GM12875 (cell line): Measurements from ENCODE around the gene GPX7.

Source experiments
- H3K4me3 ChIP-seq: one replicate; pipeline ENCODE4 v1.5.1; 2011; ENCODE audit warnings: low read depth, low read length, control low read depth
- TF ChIP-seq, protein P1 (sequence below): IDR thresholded peaks from 2 replicates; pipeline ENCODE4 v1.5.1; 2011; ENCODE audit warnings: low read depth, mild to moderate bottlenecking, control low read depth, inconsistent platforms, low read length, moderate library complexity, borderline replicate concordance; ENCODE audit not compliant: insufficient read depth

GPX7 gene

DNA sequence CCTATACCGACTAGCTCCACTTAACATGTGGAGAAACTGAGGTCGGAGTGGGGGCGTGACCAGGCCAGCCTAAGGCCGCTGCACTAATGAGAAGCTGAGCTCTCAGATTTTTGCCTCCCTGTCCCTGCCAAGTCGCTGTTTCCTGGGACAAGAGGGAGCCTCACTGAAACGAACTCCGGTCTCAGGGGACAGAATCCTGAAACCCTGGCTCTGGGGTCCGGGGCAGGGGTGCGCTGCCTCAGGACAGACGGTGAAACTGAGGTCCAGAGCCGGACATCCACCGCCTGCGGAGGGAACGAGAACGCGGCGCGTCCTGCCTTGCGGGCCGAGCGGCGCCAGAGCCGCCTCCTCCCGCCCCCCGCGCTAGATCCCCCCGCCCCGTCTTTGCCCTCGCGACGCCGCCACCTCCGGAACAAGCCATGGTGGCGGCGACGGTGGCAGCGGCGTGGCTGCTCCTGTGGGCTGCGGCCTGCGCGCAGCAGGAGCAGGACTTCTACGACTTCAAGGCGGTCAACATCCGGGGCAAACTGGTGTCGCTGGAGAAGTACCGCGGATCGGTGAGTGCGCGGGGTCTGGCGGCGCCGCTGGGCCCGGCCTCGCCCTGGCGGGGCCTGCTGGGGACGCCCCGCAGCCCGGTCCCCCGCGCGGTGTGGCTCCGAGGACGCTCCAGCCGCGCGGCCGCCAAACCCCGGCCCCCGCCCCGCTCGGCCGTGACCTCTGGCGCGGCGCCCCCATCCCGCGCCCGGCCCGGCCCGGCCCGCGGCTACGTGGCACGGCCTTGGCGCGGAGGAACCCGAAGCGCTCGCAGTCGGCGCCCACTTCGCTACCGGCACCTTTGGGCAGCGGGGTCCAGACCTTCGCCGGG lies at the start of gene GPX7:
TSS of gene GPX7 (plus strand) at position 381 of the 865 bp plus-strand sequence. CDS start at position 420, 39 bp downstream.
- TF ChIP-seq, protein P1, sequence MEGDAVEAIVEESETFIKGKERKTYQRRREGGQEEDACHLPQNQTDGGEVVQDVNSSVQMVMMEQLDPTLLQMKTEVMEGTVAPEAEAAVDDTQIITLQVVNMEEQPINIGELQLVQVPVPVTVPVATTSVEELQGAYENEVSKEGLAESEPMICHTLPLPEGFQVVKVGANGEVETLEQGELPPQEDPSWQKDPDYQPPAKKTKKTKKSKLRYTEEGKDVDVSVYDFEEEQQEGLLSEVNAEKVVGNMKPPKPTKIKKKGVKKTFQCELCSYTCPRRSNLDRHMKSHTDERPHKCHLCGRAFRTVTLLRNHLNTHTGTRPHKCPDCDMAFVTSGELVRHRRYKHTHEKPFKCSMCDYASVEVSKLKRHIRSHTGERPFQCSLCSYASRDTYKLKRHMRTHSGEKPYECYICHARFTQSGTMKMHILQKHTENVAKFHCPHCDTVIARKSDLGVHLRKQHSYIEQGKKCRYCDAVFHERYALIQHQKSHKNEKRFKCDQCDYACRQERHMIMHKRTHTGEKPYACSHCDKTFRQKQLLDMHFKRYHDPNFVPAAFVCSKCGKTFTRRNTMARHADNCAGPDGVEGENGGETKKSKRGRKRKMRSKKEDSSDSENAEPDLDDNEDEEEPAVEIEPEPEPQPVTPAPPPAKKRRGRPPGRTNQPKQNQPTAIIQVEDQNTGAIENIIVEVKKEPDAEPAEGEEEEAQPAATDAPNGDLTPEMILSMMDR = no peak
- H3K4me3 ChIP-seq = peak within 1 kb of the TSS; percentile 54

DNA sequence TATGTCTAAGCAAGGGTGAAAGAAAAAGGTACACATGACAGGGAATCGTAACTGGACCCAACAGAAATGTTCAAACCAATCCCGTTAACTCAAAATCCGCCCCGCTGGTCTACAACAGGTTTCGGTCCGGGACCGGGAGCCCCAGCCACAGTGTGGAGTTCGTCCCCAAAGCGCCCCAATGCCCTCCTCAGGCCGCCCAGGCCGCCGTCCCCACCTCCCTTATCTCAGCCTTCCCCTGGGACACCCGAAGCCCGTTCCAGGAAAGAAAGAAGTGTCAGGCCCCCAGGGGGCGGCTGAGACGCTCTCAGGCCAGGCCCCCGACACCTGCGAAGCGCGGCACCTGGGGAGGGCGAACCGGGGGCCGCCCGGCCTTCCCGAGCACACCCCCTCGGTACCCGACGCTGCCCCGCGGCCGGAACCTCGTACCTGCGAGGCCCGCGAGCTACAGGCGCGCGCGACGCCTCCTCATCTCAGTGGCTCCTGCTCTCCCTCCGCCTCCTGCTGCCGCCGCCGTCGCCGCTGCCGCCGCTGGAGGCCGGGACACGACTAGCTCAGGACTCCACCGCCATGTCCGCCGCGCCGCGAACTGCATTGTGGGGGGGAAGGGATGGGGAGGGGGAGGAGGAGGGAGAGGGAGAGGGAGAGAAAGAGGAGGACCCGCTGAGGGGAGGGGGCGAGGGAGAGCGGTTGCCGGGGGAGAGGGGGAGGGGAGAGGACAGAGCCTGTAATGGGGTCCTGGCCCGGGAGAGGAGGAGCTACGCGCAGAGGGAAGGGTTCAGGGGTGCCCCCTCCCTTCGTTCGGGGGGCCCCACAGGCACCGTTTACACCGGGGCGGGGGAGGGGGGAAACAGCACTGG lies 49.4 kb upstream of the GPX7 start, which contains the start of gene TUT4:
TSS of gene TUT4 (minus strand) at position 588 of the 857 bp plus-strand sequence. CDS start 26,812 bp downstream, outside the sequence.
- TF ChIP-seq, protein P1 = 0 out of 2 replicates have a peak, but pooled peaks have one; percentile 22
- H3K4me3 ChIP-seq = peak within 1 kb of the TSS; percentile 92

DNA sequence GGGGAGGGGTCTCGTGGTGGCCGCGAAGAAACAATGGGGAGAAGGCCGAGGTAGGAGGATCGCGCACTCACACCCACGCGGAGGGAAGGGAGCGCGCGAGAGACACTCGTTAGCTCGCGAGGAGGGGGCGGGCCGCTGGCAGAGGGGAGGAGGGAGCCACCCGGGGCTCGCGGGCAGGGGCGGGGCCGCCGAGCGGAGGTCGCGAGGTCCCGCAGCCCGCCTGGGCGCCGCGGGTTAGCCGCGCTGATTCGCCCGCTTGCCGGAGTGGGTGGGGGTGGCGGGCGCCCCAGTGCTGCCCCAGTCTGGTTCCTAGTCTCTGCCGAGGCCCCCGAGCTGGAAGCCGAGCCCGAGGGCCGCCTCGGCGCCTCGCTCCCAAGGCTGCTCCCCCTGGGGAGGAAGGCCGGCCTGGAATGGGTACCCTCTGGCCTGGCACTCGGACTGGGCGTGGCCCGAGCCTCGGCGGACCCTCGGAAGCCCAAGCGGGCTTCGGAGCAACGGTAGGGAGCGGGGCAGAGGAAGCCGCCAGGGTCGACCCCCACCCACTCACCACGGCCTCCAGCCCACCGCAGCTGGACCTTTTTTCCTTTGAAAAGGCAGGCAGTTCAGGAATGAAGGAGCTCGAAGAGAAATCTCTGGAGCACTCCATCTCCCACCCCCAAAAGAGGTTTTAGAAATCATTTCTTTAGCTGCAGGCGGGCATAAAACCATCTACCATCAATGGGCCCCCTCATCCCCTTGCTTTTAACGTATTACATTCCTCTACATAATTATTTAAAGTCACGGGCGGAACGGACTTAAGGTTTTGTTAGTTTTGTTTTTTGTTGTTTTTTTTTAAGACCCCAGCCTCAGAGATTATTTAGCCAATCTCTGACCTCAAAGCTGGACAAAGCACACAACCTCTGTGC lies 48.6 kb upstream of the GPX7 start:
- H3K4me3 ChIP-seq = peak overlapping the region; percentile 92
- TF ChIP-seq, protein P1 = no peak

DNA sequence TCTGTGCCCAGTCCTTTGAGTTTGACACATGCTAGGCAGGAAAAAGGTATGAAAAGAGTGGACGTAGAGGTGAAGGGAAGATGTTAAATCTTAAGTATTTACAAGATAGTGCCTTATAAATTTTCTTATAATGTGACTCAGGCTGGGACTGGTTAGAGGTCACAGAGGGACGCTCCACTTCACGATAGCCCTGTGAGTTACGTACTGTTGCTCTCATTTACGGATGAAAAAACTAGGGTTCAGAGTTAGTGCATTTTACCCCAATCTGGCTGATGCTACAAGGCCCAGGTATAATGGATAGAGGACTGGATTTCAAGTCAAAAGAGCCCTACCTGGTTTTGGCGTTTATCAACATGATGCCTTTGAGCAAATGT lies 47.9 kb upstream of the GPX7 start:
- TF ChIP-seq, protein P1 = no peak
- no peak overlapping the region for H3K4me3 ChIP-seq

DNA sequence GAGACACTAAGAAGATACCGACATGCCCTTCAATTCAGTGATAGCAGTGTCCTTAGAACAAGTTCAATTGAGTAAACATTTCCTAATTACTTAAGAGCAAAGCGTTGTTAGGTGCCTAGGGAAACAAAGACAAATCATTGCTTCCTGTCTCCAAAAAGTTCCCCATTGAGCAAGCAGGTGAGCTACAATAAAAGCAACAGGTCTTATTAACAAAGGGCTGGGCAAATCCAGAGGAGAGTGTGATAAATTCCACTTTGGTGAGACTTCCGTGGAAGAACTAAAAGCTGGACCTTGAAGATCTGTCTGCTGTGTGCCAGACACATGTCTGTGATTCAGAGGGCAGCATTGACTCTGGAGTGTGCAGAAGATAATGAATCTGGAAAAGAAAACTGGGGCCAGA lies 47.4 kb upstream of the GPX7 start:
- no peak overlapping the region for H3K4me3 ChIP-seq
- TF ChIP-seq, protein P1 = no peak

DNA sequence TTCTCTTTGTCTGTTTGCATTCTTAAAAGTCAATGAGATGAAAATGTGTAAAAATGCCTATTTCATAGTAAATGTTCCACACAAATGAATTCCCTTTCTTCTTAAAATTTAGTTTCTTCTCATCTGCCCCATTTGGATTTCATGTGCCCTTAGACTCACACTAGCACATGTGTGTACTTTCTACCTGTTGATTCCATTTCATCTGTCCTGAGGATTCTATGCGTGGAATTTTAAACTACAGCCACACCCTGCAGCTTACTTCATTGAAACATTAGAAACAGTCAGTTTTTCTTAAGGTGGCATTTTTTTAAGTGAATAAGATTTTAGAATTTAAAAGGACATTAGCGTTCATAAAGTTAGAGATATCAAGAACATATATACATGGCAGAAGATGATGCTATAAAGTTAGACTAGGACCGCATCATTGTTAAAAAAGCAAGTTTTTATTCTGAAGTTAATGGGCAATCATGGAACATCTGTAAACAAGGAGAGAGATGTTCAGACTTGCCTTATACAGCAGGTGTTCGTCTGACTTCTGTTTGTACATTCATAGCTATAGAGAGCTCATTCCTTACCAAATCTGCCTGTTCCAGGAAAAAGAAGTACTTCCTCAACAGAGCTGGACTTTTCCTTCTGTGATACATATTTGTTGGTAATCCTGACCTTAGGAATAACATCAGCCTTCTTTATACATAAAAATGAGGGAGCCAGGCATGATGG lies 45.4 kb upstream of the GPX7 start:
- no peak overlapping the region for H3K4me3 ChIP-seq
- TF ChIP-seq, protein P1 = no peak
